Nephron (organoid): Measurements from ENCODE around the gene ZNF608.
A peak's percentile ranks its signal among the peaks of the same experiment; 100 is the strongest.

Source experiments
- H3K27ac Mint-ChIP-seq, 3 experiments: 2 replicates each; pipeline ENCODE4 v1.8.0; 2020; ENCODE audit warnings: mixed read lengths in 3 of 3, mild to moderate bottlenecking in 2 of 3, moderate library complexity in 1 of 3
- H3K27me3 Mint-ChIP-seq: 2 replicates; pipeline ENCODE4 v1.8.0; 2021; ENCODE audit warnings: low read depth, mild to moderate bottlenecking, moderate library complexity, mixed read lengths
- H3K36me3 Mint-ChIP-seq: 2 replicates; pipeline ENCODE4 v1.8.0; 2020; ENCODE audit warnings: low read depth, mixed read lengths
- H3K4me1 Mint-ChIP-seq: 2 replicates; pipeline ENCODE4 v1.8.0; 2020; ENCODE audit warnings: mixed read lengths
- H3K4me3 Mint-ChIP-seq, 3 experiments: 2 replicates each; pipeline ENCODE4 v1.8.0; 2020; ENCODE audit warnings: mild to moderate bottlenecking in 3 of 3, mixed read lengths in 3 of 3, moderate library complexity in 2 of 3
- H3K9me3 Mint-ChIP-seq: 2 replicates; pipeline ENCODE4 v1.8.0; 2020; ENCODE audit warnings: mixed read lengths
- TF ChIP-seq, protein P1 (sequence below), 3 experiments: fragments of 200-600 bp; sonication (generic); IDR thresholded peaks; one replicate each; pipeline ENCODE4 v1.5.0; 2021; ENCODE audit warnings: antibody characterized with exemption in 3 of 3; ENCODE audit not compliant: unreplicated experiment in 3 of 3

Gene ZNF608, protein sequence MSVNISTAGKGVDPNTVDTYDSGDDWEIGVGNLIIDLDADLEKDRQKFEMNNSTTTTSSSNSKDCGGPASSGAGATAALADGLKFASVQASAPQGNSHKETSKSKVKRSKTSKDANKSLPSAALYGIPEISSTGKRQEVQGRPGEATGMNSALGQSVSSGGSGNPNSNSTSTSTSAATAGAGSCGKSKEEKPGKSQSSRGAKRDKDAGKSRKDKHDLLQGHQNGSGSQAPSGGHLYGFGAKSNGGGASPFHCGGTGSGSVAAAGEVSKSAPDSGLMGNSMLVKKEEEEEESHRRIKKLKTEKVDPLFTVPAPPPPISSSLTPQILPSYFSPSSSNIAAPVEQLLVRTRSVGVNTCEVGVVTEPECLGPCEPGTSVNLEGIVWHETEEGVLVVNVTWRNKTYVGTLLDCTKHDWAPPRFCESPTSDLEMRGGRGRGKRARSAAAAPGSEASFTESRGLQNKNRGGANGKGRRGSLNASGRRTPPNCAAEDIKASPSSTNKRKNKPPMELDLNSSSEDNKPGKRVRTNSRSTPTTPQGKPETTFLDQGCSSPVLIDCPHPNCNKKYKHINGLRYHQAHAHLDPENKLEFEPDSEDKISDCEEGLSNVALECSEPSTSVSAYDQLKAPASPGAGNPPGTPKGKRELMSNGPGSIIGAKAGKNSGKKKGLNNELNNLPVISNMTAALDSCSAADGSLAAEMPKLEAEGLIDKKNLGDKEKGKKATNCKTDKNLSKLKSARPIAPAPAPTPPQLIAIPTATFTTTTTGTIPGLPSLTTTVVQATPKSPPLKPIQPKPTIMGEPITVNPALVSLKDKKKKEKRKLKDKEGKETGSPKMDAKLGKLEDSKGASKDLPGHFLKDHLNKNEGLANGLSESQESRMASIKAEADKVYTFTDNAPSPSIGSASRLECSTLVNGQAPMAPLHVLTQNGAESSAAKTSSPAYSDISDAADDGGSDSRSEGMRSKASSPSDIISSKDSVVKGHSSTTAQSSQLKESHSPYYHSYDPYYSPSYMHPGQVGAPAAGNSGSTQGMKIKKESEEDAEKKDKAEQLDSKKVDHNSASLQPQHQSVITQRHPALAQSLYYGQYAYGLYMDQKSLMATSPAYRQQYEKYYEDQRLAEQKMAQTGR (N-terminal part only)

DNA sequence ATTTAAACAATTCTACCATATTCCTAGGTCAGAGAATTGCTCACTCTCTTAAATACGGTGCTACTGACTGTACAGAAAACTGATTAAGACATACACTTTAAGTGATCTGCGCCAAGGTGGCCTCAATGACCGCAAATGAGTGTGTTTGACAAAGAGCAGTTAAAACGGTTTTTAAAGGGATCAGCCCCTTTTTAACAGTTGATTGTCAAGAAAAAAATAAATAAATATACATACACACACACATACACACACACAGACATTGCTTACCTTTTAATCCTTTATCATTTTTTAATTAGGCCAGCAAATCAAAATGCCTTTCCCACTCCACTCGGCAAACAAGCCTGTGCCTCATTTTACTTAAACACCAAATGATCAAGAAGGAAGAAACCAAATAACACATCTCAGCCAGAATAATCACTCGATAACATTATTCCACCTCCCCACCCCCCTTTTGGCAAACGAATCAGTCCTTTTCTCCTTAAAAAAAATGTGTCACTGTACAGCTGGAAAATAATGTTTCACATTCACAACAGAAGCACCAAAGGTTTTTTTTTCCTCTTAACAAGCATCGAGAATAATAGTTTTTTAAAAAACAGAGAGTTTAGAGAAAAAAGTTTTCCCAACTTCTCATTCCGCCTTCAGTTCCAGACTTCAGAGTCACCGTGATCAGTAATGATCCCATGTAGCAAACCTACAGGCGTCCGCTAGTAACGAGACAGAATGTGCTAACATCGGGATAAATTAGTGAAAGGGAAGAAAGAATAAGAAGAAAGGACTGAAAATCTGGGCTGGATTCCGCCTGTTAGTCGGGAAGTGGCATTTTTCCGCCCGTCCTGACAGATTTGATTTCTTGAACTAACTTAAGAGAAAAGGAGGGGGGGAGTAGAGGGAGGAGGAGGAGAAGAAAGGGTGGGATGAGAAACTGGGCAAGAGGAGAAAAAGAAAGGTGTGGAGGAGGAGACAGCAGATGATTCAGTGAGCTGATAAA, at the start of gene ZNF608:
Gene ZNF608 (minus strand): TSS at position 712 of the 988 bp plus-strand sequence. CDS start 1,650 bp downstream, outside the sequence.
- H3K27me3 Mint-ChIP-seq, result no peaks in the 10 kb centered on the region
- no peaks in the 10 kb centered on the region for H3K36me3 Mint-ChIP-seq
- H3K9me3 Mint-ChIP-seq, result no peaks in the 10 kb centered on the region
- peaks cover 5% of the 10 kb centered on the region for H3K4me1 Mint-ChIP-seq
- no peak within 1 kb of the TSS for H3K27ac Mint-ChIP-seq
- TF ChIP-seq, protein P1, sequence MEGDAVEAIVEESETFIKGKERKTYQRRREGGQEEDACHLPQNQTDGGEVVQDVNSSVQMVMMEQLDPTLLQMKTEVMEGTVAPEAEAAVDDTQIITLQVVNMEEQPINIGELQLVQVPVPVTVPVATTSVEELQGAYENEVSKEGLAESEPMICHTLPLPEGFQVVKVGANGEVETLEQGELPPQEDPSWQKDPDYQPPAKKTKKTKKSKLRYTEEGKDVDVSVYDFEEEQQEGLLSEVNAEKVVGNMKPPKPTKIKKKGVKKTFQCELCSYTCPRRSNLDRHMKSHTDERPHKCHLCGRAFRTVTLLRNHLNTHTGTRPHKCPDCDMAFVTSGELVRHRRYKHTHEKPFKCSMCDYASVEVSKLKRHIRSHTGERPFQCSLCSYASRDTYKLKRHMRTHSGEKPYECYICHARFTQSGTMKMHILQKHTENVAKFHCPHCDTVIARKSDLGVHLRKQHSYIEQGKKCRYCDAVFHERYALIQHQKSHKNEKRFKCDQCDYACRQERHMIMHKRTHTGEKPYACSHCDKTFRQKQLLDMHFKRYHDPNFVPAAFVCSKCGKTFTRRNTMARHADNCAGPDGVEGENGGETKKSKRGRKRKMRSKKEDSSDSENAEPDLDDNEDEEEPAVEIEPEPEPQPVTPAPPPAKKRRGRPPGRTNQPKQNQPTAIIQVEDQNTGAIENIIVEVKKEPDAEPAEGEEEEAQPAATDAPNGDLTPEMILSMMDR (IDR thresholded peaks at IDR 0.05; ENCODE audit: unreplicated experiment in 3 of 3), result no peak
- no peak within 1 kb of the TSS for H3K4me3 Mint-ChIP-seq

DNA sequence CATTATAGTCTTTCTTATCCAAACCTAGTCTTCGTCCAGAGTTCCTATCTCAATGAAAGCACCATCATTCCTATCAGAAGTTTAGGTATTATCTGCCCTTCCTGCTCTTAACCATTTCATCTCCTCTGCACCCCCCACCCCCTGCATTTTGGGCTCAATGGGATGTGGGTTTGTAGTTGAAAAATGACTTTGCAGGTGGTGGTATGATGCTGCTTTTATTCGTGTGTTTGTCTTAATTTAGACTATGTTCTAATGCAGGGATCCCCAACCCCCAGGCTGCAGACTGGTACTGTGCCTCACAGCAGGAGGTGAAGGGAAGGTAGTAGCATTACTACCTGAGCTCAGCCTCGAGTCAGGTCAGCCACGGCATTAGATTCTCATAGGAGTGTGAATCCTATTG, 49.4 kb upstream of the ZNF608 start:
- no peaks in the 10 kb centered on the region for H3K9me3 Mint-ChIP-seq
- H3K27ac Mint-ChIP-seq, result no peak overlapping the region
- peaks cover 13% of the 10 kb centered on the region for H3K27me3 Mint-ChIP-seq
- H3K36me3 Mint-ChIP-seq, result no peaks in the 10 kb centered on the region
- no peak overlapping the region for H3K4me3 Mint-ChIP-seq
- TF ChIP-seq, protein P1 (IDR thresholded peaks at IDR 0.05; ENCODE audit: unreplicated experiment in 3 of 3), result no peak
- peaks cover 8% of the 10 kb centered on the region for H3K4me1 Mint-ChIP-seq

DNA sequence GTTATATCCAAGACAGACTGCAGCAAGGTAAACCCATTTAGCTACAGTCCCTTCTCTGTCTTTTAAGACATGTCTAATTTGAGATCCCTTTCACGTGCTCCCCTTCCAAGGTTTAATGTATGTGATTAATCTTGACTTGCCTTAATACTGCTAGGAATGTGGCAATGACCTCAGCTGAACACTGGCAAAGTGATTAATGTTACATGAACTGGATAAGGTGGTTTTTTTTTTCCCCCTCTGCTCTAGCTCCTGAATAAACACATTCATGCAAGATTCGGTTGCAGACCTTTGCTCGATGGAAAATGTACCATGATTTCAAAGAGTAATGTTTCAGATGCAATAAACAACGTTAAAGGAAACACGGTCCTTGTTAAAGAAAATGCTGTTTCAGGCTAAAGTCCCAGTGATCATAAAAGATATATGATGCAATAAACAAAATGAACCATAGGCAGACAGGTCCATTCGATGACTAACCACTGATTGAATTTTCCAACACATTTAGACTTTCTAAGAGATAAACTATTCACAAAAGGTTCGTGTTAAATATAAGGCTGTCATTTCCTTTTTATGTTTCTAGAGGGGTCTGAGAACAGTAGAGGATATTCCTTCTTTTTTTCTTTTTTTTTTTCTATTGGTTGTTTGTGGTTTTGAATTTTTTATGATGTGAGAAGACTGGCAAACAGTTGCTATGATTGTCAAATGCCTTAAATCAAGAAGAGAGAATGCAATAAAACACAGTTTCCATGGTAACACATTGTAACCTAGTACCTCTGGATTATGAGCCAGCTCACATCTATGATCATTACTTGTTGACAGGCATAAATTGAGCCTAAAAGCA, 44.7 kb upstream of the ZNF608 start:
- no peaks in the 10 kb centered on the region for H3K9me3 Mint-ChIP-seq
- TF ChIP-seq, protein P1 (IDR thresholded peaks at IDR 0.05; ENCODE audit: unreplicated experiment in 3 of 3), result no peak
- H3K4me3 Mint-ChIP-seq, result no peak overlapping the region
- H3K27me3 Mint-ChIP-seq, result no peaks in the 10 kb centered on the region
- peaks cover 13% of the 10 kb centered on the region for H3K4me1 Mint-ChIP-seq
- no peaks in the 10 kb centered on the region for H3K36me3 Mint-ChIP-seq
- H3K27ac Mint-ChIP-seq, result peak overlapping the region in 2 of 3 experiments; percentile 59 to 79

DNA sequence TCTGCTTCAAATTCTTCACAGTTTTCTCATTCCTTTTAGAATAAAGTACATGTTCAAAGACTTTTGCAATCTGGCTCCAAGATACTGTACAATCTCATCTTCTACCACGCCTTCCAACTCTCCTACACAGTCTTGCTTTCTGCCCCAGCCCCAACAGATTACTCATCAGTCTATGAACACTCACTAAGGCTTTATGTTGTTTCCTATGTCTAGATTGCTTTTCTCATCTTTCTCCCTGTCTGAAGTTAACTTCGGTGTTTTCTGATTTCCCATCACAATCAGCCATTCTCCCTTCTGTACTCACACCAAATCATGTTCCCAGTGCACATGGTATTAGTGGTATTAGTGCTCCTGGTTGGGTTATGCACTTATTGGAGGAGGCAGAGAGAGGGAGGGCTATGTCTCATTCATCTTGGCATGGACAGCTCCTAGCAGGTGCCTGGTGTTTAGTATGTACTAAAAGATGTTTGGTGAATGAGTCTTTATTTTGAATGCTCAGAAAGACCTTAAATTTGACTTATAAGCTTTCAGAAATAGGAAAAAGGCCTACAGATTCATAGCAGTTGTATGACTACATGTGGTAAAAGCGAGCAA, 44.0 kb upstream of the ZNF608 start:
- no peak overlapping the region for H3K27ac Mint-ChIP-seq
- H3K9me3 Mint-ChIP-seq, result no peaks in the 10 kb centered on the region
- no peaks in the 10 kb centered on the region for H3K27me3 Mint-ChIP-seq
- H3K36me3 Mint-ChIP-seq, result no peaks in the 10 kb centered on the region
- H3K4me1 Mint-ChIP-seq, result peaks cover 13% of the 10 kb centered on the region
- TF ChIP-seq, protein P1 (IDR thresholded peaks at IDR 0.05; ENCODE audit: unreplicated experiment in 3 of 3), result no peak
- H3K4me3 Mint-ChIP-seq, result no peak overlapping the region
